OCI-LY7 (cell line): ENCODE measurements around the gene KIF17. TPM values are rescaled to one million over a fixed set of nuclear protein-coding genes. Genes with fewer than 3 reads are reported as not detected.

Experiments used
- BruUV-seq: library from RNA; stranded (reverse); fragments of 400-500 nt; replicated peaks from 2 replicates; lab custom pipeline; 2021; lab: Mats Ljungman, UMichigan
- CTCF ChIA-PET: fragments of 300-600 bp; sonication (Branson Sonifier 250); formaldehyde crosslinking; loops from one replicate; lab custom pipeline; 2022; ENCODE audit warnings: antibody characterized with exemption; ENCODE audit not compliant: unreplicated experiment; lab: Charles Lee
- POLR2A ChIA-PET: fragments of 300-600 bp; sonication (Branson Sonifier 250); formaldehyde crosslinking; loops from one replicate; lab custom pipeline; 2022; ENCODE audit warnings: antibody characterized with exemption; lab: Charles Lee
- DNase-seq: peaks from one replicate; pipeline ENCODE4 v3.0.0-alpha.2; 2015; ENCODE audit warnings: low spot score
- H2AFZ ChIP-seq: fragments of 200-600 bp; sonication (generic), shearing (Covaris generic); 2 replicates; pipeline ENCODE4 v1.6.1; 2014; ENCODE audit warnings: mild to moderate bottlenecking, antibody characterized with exemption, low read length, moderate library complexity
- H3K27ac ChIP-seq: fragments of 200-600 bp; sonication (generic); 2 replicates; pipeline ENCODE4 v1.5.1; 2014; ENCODE audit warnings: mixed run types, low read depth, mild to moderate bottlenecking, moderate library complexity, low read length, inconsistent platforms; ENCODE audit not compliant: poor library complexity, severe bottlenecking
- H3K36me3 ChIP-seq: fragments of 200-600 bp; sonication (generic); 2 replicates; pipeline ENCODE4 v1.6.1; 2014; ENCODE audit warnings: mild to moderate bottlenecking, antibody characterized with exemption, low read length, moderate library complexity, mixed read lengths; ENCODE audit not compliant: insufficient read depth
- H3K4me1 ChIP-seq: fragments of 200-600 bp; sonication (generic); 2 replicates; pipeline ENCODE4 v1.5.1; 2014; ENCODE audit warnings: mild to moderate bottlenecking, low read length; ENCODE audit not compliant: insufficient read depth, poor library complexity, severe bottlenecking
- H3K4me2 ChIP-seq: fragments of 200-600 bp; sonication (generic); 2 replicates; pipeline ENCODE4 v1.6.1; 2014; ENCODE audit warnings: mild to moderate bottlenecking, low read length
- H3K4me3 ChIP-seq: fragments of 200-600 bp; sonication (generic); 2 replicates; pipeline ENCODE4 v1.5.1; 2014; ENCODE audit warnings: mild to moderate bottlenecking, low read depth, low read length; ENCODE audit not compliant: poor library complexity, severe bottlenecking
- H3K79me2 ChIP-seq: fragments of 200-600 bp; sonication (generic); 2 replicates; pipeline ENCODE4 v1.6.1; 2016; ENCODE audit warnings: low read depth, mild to moderate bottlenecking, low read length, moderate library complexity, mixed read lengths; ENCODE audit not compliant: insufficient read depth
- H3K9me2 ChIP-seq: fragments of 200-600 bp; sonication (generic); 2 replicates; pipeline ENCODE4 v1.6.1; 2016; ENCODE audit warnings: mild to moderate bottlenecking, low read length, mixed read lengths; ENCODE audit not compliant: insufficient read depth
- H3K9me3 ChIP-seq: fragments of 200-600 bp; sonication (generic); 2 replicates; pipeline ENCODE4 v1.6.1; 2014; ENCODE audit warnings: mild to moderate bottlenecking, mixed run types, low read length, mixed read lengths
- H4K20me1 ChIP-seq: fragments of 200-600 bp; sonication (generic); 2 replicates; pipeline ENCODE4 v1.6.1; 2014; ENCODE audit warnings: mild to moderate bottlenecking, antibody characterized with exemption, low read length, moderate library complexity, mixed read lengths; ENCODE audit not compliant: insufficient read depth
- CTCF ChIP-seq: fragments of 200-600 bp; sonication (generic); conservative IDR thresholded peaks from 2 replicates; pipeline ENCODE4 v1.5.1; 2014; ENCODE audit warnings: mild to moderate bottlenecking, antibody characterized with exemption, low read length, moderate library complexity, mixed read lengths
- EZH2phosphoT487 ChIP-seq: fragments of 200-600 bp; sonication (generic); IDR thresholded peaks from 2 replicates; pipeline ENCODE4 v1.6.1; 2018; ENCODE audit warnings: low read depth, borderline replicate concordance, mild to moderate bottlenecking, mixed run types, antibody characterized with exemption, low read length, moderate library complexity, mixed read lengths
- intact Hi-C: fragments of 100-400 bp; cut with micrococcal nuclease; formaldehyde crosslinking; loops from one replicate; pipeline ENCODE4 v1.10.0; 2022; ENCODE audit not compliant: unreplicated experiment
- total RNA-seq, 2 experiments: library from RNA; depleted of rRNA in 1 of 2; stranded (reverse); fragments of >200 nt in 1 of 2; shearing (Covaris generic) in 1 of 2; gene quantifications; 2 replicates each; pipeline ENCODE4 v1.2.3, GENCODE V29; 2014 to 2022

The KIF17 gene
- total RNA-seq, 2 experiments from 2014 or later: 1.1 TPM; not detected in 1

DNA sequence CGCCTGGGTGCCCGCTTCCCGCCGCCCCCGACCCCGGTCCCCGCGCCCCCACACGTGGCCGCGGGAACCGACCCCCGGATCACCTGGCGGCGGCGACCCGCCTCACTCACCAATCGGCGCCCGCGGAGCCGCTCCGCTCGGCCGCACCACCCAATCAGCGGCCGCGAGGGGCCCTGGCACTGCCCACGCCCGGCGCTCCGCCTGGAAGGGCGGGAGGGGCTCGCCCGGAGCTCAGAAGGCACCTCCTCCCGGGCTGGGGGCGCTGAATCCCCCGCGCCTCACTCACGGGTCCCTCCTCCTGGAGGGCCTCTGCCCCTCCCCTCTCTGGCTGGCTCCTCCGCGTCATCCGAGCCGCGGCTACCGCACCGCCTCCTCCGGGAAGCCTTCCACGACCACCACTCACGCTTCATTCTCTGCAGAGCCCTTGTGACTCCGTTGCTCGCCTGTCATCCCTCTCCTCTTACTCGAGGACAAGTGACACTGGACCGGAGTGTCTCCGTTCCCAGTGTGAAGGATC is 14.3 kb upstream of the KIF17 start:
- Histone ChIP-seq H3K36me3 (peaks cover 2% of the 10 kb centered on the region; the same call in 1 of the 2 replicates), H3K79me2 (no peaks in the 10 kb centered on the region), H3K4me3 (peak overlapping the region; percentile 67), H3K4me1 (peaks cover 14% of the 10 kb centered on the region), H2AFZ (peak overlapping the region; percentile 0; the same call in 1 of the 2 replicates), H3K9me3 (no peaks in the 10 kb centered on the region), H3K27ac (no peak overlapping the region), H3K4me2 (peak overlapping the region; percentile 63), H3K9me2 (no peaks in the 10 kb centered on the region), H4K20me1 (no peaks in the 10 kb centered on the region)
- CTCF ChIA-PET: no interaction called here
- POLR2A ChIA-PET: no interaction called here
- no peak for TF ChIP-seq EZH2phosphoT487
- no peak for TF ChIP-seq CTCF
- no TSS peak for BruUV-seq
- DNase-seq: peak; percentile 67
- intact Hi-C loops: loop anchor here (2.0 kb wide), 1 partner anchor 35 kb away; no protein-coding TSS in a partner anchor

DNA sequence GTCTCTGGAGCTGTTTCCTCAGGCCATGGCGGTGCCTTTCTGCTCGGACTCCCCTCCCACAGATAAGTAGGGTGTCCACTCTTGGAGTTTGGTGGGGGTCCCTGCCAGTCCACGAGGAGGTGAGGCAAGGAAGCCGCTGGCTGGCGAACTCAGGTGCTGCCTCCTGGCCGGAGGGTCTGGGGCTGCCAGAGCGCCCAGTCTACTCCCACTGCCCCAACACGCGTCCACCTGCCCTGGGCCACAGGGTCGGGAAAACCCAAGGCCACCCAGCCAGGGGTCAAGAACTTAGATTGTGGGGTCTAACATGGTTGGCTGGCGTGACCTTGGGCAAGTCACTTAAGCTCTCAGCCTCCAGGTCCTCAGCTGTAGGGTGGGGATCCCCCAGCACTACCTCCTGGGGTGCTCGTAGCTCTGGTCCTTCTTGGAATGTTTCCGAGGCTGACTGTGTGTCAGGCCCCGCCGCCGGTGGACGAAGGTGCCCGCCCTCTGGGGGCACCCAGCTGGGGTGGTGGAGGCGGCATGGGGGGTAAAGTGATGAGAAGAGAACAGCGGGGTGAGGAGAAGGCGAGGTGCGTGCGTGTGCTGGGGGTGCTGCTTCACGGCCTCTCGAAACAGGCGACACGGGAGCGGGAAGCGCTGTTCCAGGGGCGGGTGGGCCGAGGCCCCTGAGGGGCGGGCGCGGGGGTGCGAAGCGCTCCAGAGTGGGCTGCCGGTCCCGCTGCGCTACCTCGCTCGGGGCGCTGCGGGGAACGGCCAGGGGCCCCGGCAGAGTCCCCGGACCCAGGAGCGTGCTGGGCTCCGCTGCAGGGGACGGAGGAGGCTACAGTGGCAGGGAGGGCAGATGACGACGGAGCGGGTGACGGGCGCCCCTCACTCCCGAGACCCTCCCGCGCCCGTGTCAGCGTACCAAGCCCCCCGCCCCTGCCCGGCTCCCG is 13.5 kb upstream of the KIF17 start:
- H2AFZ ChIP-seq: no peak overlapping the region; the same call in 1 of the 2 replicates
- no TSS peak for BruUV-seq
- DNase-seq: no peak
- TF ChIP-seq EZH2phosphoT487 (no peak), CTCF (no peak)
- intact Hi-C loops: no loop called here
- no peak overlapping the region for H3K27ac ChIP-seq
- peak overlapping the region; percentile 63 for H3K4me2 ChIP-seq
- POLR2A ChIA-PET: interaction anchor here (0.6 kb wide), 1 partner anchor 179 kb away, joined by 3 read pairs; the partner anchor contains the start of gene FAM43B
- CTCF ChIA-PET: no interaction called here
- peaks cover 14% of the 10 kb centered on the region for H3K4me1 ChIP-seq
- H3K36me3 ChIP-seq: no peaks in the 10 kb centered on the region
- H3K9me2 ChIP-seq: no peaks in the 10 kb centered on the region
- no peaks in the 10 kb centered on the region for H3K79me2 ChIP-seq
- no peaks in the 10 kb centered on the region for H4K20me1 ChIP-seq
- H3K9me3 ChIP-seq: no peaks in the 10 kb centered on the region
- H3K4me3 ChIP-seq: peak overlapping the region; percentile 67
